Mucosa of gallbladder (tissue), 1 donor: ENCODE results near the gene UCHL5. TPM values are rescaled to one million over a fixed set of nuclear protein-coding genes. Genes with fewer than 3 reads are reported as not detected.

Source experiments
- DNase-seq: peaks from one replicate; pipeline ENCODE4 v3.0.0-alpha.2; 2020; ENCODE audit warnings: low spot score
- total RNA-seq: library from RNA; stranded (reverse); gene quantifications from one replicate; pipeline ENCODE4 v1.2.1, GENCODE V29; 2021
- donor health status: DM: no; HTN: no; CAD: no.

Gene UCHL5, protein sequence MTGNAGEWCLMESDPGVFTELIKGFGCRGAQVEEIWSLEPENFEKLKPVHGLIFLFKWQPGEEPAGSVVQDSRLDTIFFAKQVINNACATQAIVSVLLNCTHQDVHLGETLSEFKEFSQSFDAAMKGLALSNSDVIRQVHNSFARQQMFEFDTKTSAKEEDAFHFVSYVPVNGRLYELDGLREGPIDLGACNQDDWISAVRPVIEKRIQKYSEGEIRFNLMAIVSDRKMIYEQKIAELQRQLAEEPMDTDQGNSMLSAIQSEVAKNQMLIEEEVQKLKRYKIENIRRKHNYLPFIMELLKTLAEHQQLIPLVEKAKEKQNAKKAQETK
- 20.7 TPM for total RNA-seq

DNA sequence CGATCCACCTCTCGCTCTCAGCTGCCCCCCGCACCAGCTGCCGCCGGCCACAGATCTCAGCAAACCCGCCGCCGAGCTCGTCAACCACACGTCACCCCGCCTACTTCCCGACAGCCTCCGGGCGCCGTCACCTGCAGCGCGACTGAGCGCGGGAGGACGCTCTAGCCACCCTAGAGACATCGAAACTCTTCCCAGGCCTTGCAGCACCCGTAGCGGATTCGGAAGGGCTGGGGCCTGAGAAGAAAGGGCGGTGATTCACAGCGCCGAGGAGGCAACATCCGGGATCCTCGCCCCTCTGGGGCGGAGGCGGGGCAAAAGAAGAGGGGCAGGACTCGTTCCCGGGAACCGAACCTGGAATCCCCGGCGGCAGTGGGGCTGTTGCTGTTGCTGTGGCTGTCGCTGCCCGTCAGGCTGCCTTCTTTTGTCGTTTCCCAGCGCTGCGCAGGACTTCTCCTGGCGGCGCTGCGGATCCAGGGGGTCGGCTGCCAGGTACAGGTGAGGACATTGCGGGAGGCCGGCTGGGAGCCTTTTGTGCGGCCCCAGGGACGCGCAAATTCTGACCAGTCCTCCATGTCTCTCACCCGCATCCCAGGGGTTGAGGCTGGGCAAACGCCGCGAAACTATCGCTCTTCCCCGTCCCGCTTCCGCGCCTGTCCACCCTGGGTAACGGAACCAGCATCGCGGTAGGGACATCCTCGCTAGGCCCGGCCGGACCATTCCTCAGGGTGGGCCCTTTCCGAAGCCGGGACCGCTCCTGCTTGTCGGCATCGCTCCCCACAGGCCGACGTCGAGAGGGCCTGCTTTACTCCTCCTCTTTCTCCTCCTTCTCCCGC lies at the start of gene UCHL5, which contains the start of gene RO60:
Gene UCHL5 (minus strand): TSS at position 79 of the 833 bp plus-strand sequence. CDS start 100 bp downstream, outside the sequence.
Gene RO60 (plus strand): TSS at position 331 of the 833 bp plus-strand sequence. CDS start 9,443 bp downstream, outside the sequence.
- DNase-seq: peak; percentile 96

DNA sequence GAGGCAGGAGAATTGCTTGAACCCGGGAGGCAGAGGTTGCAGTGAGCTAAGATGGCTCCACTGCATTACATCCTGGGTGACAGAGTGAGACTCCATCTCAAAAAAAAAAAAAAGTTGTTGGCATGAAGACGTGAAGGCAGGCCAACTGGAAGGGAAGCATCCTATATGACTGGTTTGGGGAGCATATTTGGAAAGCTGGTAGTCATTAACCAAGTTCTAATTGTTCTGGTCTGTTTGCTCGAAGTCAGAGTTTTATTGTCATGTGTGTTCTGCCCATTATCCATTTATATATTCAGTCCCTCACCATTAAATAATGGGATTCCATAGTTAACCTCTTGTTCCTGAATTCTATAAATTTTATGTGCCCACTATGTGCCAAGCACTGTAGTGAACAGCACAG lies 49.3 kb upstream of the UCHL5 start:
- DNase-seq: no peak

DNA sequence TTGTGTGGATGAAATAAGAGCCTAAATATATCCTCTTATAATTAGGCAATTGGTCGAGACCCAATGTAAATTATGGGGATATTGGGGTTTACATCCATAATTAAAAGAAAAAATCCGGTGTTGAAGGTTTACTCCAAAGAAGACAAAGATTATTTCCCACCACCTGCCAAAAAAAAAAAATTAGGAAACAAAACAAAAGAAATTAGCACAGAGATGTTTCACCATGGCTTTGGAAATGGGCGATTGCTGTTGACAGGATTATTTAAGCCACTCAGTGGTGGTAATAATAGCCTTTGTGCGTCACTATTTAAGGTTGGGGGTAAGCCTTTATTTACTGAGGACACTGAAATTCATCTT lies 46.6 kb upstream of the UCHL5 start:
- no peak for DNase-seq

DNA sequence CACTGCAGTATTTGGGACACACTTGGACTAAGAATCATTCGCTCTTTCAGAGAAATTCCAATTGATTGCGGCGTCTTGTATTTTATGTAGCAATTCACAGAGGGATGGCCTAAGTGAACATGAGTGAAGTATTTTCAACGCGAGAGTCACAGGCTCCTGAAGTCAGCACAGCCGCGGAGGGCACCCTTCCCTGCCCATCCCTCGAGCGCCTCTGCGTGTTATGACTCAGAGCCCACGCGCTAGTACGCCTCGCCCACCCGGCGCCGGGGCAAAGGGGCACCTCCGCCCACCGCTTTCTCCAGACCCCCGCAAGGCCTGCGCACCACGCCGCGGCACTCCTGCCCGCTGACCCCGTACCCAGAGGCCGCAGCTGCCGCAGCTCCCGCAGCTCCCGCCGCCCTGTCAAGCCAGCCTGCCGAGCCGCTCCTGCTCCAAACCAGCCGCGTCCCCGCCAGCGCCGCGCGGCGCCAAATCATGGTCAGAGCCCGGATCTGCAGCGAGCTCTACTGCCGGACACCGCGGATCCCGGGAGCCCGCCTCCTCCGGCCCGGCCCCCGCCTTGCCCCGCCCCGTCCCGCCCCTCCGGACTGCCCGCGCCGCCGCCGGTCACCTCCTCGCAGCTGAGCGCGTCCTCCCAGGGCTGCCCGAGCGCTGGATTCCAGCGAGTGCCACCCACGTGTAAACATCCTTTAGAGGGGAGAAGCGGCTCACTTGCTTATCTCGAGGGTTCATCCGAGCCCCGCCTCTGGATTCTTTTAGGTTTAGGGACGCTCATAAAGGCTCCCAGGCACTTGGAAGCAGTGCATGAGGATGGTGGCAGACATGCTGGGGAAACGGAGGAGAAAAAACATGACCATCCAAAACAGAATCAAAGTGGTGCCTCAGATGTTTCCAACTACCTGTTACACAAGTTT lies 46.0 kb upstream of the UCHL5 start, which contains the start of gene GLRX2:
Gene GLRX2 (minus strand): TSS at position 508 of the 914 bp plus-strand sequence. CDS start 32 bp downstream, at position 476.
- peak; percentile 85 for DNase-seq

DNA sequence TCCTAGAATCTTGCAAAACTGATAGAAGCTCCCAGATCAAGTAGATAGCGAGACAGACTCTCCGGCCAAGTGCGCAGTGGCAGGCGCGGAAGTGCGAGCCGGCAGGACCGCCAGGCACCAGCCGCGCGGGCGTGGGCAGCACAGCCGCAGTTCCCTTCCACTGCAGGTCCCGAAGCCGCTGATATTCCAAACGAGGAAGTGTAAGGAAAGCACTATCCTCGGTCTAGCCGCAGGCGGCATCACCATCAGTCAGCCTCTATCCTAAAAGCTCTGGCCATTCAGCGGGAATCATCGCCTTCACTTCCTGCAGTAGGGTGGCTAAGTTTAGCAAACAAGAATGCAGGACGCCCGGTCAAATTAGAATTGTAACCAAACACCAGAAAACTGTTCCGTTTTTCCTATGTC lies 45.3 kb upstream of the UCHL5 start:
- DNase-seq: peak; percentile 35

DNA sequence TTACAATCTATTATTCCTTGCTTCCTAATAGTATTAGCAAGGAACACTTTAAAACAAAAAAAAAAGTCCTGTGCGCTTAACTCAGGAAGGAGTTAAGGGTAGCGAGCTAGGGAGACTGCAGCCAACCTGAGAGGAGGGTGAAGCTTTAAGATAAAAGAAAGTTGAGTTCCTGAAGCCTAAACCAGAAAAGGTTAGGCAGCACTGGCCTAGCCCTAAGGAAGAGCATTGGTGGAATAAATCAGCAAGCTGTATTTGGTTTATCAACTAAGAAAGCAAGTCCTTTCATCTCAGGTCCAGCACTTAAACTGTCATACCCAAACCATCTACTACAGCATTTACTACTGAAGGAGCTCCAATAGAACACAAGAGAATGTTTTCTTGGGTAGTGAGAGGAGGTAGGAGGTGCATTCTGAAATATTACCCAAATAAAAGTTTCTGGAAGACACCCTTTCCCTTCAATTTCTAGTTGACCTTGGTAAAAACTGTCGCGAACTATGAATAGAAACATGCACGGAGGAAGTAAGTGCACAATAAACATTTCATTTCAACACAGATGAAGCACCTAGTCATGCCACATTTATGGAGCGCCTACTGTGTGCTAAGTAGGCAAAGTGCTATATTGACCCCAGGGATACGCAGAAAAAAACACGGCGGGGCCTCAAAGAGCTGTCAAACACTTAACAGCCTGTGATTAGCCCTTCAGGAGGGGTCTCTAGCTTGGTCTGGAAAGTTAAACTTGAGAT lies 44.8 kb upstream of the UCHL5 start:
- DNase-seq: no peak

DNA sequence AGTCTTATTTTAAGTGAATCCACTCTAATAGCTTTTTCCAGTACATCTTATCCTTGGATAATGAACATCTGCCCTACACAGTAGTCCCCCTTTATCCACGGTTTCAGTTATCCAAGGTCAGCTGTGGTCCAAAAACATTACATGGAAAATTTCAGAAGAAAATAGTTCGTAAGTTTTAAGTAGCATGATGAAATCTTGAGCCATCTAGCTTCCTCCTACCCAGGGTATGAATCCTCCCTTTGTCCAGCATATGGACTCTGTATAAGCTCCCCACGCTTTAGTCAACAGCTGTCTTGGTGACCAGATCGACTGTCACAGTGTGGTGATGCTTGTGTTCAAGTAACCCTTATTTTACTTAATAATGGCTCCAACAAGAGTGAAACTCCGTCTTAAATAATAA lies 43.5 kb upstream of the UCHL5 start:
- no peak for DNase-seq

DNA sequence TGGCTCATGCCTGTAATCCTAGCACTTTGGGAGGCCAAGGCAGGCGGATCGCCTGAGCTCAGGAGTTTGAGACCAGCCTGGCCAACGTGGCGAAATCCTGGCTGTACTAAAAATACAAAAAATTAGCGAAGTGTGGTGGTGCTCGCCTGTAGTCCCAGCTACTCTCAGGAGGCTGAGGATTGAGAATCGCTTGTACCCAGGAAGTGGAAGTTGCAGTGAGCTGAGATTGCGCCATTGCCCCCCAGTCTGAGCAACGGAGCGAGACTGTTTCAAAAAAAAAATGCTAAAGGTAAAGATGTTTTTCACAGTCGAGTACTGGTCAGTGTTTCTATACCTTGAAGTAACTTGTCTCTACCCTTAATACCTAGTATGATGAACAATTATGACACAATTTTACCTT lies 35.0 kb upstream of the UCHL5 start:
- DNase-seq: no peak

DNA sequence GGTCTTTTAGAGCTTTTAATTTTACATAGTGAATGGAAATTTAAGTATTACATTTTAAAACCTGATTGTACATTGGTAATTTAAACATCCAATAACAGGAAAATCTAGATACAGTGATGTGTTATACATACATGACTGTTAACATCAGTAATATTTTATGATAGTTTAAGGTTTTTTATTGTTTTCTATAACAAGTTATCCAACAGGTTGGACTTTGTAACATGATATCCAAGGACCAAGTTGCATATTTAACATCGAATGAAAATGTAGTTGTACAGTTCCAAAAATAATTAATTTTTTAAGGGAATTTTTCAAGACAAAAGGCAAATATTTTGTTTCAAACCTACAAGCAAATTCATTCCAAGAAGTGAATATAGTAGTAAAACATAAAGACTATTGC lies 31.7 kb upstream of the UCHL5 start:
- no peak for DNase-seq

DNA sequence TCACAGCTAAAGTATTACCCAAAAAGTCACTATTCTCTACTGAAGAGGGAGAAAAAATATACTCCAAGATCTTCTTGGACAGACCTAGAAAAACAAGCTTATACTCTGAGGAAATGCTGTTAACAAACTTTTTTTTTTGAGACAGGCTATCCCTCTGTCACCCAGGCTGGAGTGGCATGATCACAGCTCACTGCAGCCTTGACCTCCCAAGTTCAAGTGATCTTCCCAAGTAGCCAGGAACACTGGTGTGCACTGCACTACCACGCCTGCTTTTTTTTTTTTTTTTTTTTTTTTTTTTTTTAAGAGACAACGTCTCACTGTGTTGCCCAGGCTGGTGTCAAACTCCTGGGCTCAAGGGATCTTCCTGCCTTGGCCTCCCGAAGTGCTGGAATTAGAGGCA lies 28.7 kb upstream of the UCHL5 start:
- DNase-seq: no peak

DNA sequence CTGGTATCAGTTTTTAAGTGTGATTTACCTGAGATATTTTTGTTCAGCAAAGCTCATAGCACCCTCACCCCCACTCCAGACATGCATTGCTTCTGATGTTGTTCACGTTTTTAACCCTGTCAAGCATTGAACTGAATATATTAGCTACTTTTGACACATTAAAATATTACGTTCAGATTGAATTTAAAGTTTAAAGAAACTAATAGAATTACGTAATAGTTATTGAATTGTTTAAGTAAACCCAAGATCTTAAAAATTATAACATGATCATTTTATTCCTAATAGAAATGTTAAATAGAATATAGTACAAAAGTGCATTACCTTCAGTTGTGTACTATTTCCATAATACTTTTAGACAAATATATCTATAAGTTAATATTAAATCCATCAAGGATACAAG lies 27.2 kb upstream of the UCHL5 start:
- no peak for DNase-seq

DNA sequence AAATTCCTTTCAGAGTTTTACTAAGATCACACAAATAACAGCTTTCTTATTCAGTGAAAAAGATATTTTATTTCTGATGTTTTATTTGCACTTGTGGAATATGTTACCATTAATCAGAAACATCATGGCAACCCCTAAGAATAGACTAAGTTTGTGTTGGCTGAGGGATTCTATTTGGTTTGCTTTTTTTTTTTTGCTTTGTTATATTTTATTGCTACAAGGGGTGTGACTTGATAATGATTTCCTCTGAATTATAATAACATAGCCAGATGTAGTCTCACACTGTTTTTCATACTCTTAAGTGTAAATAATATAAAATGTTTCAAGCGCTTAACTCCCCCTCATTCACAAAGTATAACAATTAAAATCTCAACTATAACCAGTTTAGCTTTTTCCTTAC lies 26.1 kb upstream of the UCHL5 start:
- DNase-seq: no peak

DNA sequence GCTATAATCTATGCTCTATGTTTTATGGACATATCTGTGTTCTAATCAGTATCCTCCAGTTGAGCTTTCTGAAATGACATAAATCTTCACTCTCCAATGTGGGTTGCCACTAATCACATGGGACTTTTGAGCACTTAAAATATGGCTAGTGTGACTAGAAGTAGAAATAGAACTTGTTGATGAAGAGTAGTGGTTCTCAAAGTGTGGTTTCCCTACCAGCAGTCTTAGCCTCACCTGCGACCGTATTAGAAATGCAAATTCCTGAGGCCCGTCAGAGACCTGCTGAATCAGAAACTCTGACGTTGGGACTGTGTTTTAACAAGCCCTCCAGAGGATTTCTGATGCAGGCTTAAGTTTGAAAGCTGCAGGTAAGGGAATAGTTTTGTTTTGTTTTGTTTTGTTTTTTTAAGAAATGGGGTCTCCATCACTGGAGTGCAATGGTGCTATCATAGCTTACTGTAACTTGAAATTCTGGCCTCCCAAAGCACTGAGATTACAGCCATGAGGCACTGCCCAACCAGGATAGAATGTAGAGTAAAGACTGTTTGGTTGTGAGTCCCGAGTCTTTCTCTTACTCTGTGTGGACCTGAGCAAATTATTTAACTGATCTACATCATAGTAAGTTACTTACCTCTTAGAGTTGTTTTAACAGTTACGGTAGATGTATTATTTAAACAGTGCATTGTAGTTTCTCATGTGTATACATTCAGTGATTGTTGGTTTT lies 24.4 kb upstream of the UCHL5 start:
- no peak for DNase-seq

DNA sequence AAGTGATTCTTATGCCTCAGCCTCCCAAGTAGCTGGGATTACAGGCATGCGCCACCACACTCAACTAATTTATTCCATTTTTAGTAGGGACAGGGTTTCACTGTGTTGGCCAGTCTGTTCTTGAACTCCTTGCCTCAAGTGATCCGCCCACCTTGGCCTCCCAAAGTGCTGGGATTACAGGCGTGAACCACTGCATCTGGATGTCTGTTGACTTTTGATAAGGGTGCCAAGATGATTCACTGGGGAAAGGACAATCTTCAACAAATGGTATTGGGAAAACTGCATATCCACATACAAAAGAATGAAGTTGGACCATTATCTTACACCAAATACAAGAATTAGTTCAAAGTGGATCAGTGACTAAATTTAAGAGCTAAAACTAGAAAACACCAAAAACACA lies 20.0 kb upstream of the UCHL5 start:
- DNase-seq: no peak

DNA sequence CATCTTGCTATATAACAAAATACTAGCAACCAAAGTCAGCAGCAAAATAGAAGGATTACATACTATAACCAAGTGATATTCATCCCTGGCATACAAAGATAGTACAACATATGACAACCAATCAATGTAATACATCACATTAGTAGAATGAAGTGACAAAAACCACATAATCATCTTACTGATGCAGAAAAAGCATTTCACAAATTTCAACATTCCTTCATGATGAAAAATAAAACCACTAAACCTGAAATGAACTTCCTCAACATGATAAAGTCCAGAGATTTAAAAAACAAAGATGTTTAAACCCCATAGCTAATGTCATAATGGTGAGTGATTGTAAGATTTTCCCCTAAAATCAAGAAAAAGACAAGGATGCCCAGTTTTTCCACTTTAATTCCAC lies 18.8 kb upstream of the UCHL5 start:
- DNase-seq: no peak

DNA sequence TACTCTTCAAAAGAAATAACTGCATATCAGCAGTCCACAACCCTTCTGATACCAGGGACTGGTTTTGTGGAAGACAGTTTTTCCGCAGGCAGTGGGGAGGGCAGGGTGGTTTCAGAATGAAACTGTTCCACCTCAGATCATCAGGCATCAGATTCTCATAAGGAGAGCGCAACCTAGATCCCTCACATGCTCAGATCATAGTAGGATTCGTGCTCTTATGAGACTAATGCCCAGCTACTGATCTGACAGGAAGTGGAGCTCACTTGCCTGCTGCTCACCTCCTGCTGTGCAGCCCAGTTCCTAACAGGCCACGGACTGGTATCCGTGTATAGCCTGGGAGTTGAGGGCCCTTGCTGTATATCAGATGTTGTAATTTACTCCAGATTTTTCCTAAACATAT lies 11.8 kb upstream of the UCHL5 start:
- DNase-seq: no peak

DNA sequence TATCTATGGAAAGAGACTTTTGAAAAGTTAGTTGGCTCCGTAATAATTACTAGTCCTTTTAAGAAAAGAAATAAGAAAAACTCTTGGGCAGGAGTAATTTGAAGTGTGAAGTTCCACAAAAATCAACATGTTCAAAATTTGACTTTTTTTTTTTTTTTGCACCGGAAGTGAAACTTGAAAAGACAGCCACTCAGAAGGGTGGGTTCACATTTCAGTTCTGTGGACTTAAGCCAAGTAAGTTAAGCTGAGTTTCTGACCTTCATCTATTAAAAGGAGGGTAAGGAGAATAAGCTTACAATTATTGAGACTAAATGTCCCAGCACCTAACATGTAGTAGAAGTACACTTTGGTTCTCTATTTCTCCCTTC lies 11.2 kb upstream of the UCHL5 start:
- DNase-seq: no peak

DNA sequence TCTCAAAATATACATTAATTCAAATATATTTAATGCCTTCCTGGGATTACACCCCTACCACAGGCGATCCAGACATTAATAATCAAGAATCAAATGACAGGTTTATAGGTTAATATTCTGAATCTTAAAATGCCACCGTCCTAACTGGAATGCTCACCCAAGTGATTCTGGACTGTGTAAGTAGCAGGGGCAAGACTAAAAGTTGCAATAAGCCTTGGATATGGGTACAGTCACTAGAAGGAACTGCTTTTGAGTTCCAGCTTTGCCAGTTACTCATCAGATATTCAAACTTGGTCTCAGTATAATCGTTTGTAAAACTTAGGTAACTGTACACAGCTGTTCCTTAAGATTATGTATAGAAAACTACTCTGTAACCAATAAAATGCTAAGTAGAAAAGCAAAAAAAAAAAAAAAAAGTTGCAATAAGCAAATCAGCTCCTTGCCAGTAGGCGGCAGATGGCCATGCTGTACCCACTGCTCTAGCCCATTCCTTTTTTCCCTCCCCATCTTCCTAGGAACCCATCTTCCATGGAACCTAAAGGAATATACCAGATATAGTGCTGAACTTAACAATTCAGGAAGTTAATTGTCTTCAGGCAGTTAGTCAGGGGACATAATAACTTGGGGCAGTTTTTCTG lies 10.7 kb upstream of the UCHL5 start:
- DNase-seq: no peak

DNA sequence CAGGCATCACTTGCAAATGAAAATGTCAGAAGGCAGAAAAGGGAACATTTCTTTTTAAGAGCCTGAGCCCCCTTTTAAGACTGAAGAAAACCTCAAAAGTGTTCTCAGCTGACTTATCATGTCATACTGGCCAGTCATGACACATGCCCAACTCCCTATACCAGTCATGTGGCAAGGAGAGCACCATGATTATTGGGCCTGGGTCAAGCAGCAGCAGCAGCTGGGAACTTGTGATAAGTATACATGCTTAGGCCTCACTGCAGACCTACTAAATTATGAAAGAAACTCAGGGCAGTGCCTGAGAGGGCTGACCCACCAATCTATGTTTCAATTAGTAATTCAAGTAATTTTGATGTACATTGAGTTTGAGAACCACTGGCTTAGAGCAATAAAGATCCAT lies 8.9 kb upstream of the UCHL5 start:
- no peak for DNase-seq

DNA sequence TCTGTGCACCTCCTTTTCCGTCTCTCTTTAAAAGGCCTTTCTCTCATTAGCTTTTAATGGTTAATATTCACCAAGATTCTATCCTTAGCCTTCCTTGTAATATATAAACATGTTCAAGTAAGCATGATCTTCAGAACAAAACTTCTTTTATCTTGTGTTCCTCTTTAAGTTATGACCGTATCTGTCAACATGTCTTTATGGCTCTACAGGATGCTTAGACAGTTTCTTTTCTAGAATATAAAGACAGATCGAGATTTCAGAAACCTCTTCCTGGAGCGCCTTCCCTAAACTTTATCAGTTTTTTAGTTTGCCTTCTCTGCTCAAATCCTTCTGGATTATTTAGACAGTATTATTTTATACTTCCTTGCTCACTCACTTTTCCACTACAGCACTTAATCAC lies 7.4 kb upstream of the UCHL5 start:
- no peak for DNase-seq
